Measurements from ENCODE around the gene ORM1.

The ORM1 gene

DNA sequence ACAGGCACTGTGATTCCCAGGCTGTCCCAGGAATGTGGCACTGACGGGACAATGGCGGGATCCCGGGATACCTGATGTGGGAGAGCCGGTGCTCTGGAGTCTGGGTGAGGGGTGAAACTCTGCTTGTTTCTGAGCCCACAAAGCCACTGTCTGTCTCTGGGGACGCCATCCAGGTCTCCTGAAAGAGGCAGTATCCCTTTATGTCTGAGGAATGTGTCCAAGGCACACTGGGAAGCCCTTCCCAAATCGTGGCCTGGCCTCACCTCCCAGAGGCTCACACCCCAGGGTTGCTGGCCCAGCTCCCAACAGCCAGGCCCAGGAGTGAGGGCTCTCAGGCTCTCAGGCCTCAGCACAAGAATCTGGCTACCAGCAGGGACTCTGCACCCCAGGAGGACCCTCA is 33.9 kb downstream of the ORM1 start:
- no peak for TF ChIP-seq GATA2 (IDR thresholded peaks at IDR 0.05; ENCODE audit: low read depth, low read length)
- no peak for TF ChIP-seq GATA3 (IDR thresholded peaks at IDR 0.05; ENCODE audit: low read depth, low read length)

DNA sequence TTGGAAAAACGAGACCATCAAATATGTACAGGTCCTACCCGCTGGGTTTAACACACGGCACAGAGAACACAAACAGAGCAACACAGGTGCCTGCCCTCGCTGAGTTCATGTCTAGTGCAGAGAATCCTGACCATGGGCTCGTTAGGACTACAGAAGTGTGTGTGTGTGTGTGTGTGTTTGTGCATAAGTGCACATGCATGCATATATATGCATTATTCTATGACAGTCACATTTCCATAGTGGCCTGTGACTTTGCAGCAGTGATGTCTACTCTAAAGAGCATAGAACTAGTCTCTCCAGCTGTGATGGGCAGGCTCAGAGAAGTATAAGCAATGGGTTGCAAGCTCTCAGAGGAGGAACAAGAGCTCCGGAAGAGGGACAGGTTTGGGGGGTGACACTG is 34.5 kb downstream of the ORM1 start:
- TF ChIP-seq GATA2 (IDR thresholded peaks at IDR 0.05; ENCODE audit: low read depth, low read length) = no peak
- TF ChIP-seq GATA3 (IDR thresholded peaks at IDR 0.05; ENCODE audit: low read depth, low read length) = no peak

DNA sequence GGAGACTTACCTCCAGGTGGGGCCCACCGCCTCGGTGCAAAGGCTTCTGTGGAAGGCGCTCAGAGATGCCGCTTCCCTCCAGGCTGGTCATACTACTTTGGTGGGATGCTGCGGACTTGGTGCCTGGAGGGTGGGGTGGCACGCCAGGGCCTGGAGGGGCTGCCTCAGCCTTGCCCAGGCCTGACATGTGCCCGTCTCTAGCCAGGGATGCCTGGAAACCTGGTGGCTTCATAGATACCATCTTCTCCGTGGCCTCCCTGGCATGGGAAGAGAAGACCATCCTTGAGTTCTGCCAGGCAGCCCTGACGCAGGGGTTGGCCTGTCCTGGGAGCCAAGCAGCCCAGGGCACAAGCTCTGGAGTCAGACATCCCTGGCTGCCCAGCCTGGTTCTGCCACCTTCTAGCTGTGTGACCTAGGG is 35.0 kb downstream of the ORM1 start:
- TF ChIP-seq GATA2 (IDR thresholded peaks at IDR 0.05; ENCODE audit: low read depth, low read length) (no peak), GATA3 (IDR thresholded peaks at IDR 0.05; ENCODE audit: low read depth, low read length) (no peak)

DNA sequence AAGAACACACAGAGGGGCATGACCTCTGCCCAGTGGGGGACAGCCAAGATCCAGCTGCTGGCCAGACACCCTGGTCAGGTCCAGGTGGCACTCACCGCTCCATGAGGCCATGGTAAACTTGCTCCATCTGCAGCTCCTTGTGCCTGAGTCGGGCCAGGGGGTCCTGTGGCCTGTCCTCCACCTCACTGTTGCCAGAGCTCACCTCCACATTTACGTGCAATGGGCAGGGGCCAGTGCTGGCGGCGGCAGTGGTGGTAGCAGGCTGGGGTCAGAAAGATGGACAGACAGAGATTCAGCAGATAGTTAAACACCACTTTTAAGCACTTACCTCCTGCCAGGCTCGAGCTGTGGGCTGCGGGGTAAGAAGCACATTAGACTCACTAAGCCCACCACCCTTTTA is 36.9 kb downstream of the ORM1 start:
- no peak for TF ChIP-seq GATA2 (IDR thresholded peaks at IDR 0.05; ENCODE audit: low read depth, low read length)
- no peak for TF ChIP-seq GATA3 (IDR thresholded peaks at IDR 0.05; ENCODE audit: low read depth, low read length)

DNA sequence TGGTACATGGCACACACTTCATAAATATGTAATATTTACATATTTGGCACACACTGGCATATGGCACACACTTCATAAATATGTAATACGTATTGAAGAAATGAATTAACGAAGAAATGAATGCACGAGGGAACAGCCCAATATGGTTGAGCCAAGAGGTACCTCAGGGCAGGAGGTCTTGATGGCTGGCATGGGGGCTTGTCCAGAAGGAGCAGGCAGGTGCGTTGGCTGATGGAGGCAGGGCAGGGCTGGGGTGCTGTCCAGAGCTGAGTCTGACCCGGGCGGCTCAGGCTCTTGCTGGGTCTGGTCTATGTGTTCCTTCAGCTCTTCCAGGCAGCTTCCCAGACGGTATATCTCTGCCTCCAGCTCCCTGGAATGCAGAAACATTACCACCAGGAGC is 38.6 kb downstream of the ORM1 start:
- TF ChIP-seq GATA2 (IDR thresholded peaks at IDR 0.05; ENCODE audit: low read depth, low read length) (no peak), GATA3 (IDR thresholded peaks at IDR 0.05; ENCODE audit: low read depth, low read length) (no peak)

DNA sequence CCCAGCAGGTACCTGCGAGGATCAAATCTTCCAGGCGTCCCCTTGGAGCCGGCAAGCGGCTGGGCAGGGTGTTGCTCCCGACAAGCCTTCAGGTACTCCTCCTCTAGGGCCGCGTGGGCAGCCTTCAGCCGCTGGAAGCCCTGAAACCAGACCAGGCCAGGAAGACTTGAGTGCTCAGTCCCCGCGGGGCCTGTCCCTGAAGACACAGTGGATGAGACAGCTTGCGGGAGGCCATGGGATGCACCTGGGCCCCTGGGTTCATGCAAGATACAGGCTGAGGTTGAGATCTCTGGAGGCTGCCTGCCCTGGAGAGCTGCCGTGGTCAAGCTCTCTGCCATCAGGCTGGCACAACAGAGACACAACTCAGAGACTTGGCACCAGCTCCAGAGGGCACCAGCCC is 39.5 kb downstream of the ORM1 start:
- no peak for TF ChIP-seq GATA3 (IDR thresholded peaks at IDR 0.05; ENCODE audit: low read depth, low read length)
- no peak for TF ChIP-seq GATA2 (IDR thresholded peaks at IDR 0.05; ENCODE audit: low read depth, low read length)

DNA sequence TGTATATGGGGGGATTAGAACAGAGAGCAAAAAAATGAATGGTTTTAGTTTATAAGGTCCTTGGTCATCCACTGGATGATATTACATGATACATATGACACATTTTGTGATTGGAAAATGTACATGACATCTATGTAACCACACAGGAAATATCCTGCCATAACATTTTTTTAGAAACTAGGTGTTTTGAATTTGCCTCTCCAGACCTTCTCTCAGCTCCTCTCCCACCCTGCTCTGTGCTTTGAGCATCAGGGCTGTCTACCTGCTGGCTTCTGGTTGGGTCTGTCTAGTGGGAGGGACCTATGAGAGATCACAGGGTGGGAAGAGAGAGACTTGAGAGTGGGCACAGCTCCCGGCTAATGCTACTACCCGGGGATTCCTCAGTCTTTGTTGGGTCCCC is 40.5 kb downstream of the ORM1 start:
- TF ChIP-seq GATA2 (IDR thresholded peaks at IDR 0.05; ENCODE audit: low read depth, low read length) = no peak
- no peak for TF ChIP-seq GATA3 (IDR thresholded peaks at IDR 0.05; ENCODE audit: low read depth, low read length)

DNA sequence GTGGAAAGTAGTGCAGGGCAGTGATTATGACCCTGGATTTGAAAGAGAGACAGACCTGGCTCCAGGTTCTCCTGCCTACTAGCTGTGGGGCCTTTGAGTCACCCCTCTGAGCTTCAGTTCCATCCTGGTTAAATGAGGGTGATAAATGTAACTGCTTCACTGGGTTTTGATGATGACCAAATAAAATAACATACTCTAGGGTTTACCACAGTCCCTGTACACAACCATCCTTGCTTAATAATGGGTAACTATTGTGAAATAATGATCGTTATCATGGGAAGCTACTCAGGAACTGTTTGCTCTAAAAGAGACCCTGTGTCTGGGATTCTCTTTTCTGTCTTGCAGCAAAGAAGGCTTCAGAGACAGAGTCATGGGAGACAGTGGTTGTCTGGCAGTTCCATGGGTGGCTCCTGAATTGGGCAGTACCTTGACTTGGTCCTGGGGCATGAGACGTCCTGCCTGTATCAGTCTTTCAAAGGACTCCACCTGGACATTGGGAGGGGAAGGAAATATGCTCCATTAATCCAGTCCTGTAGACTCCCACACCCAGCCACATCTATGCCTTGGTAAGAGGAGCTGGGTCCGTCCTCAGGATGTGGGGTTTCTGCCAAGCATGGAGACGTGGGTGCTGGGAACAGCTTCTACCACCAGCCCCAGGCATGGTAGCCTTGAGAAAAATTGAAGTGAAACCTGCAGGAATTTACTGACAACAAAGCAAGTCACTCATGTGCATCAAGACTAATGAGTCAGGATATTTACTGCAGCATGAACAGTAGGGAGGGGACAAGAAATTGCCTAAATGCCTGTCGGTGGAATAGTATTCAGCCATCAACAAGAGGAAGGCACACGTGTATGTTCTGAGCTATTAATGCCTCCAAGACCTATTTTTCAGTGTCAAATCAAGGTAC is 41.5 kb downstream of the ORM1 start:
- TF ChIP-seq GATA2 (IDR thresholded peaks at IDR 0.05; ENCODE audit: low read depth, low read length) = no peak
- TF ChIP-seq GATA3 (IDR thresholded peaks at IDR 0.05; ENCODE audit: low read depth, low read length) = no peak

DNA sequence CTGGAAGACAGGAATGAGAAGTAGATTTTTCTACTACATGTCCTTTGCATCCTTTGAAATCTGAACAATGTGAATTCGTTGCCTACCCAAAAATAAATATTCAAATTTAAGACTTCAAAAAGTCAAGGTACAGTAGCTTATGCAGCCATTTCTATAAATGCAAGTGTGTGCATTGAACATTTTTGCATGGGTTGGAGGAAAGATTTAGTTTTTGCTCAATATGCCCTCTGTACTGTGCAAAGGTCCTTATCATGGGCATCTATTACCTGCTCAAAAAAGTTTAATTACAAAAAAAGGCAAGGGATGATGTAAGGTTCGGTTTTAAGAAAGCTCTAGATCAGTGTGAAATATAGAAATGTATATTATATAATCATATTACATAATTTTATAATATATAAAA is 42.3 kb downstream of the ORM1 start:
- TF ChIP-seq GATA2 (IDR thresholded peaks at IDR 0.05; ENCODE audit: low read depth, low read length) = no peak
- TF ChIP-seq GATA3 (IDR thresholded peaks at IDR 0.05; ENCODE audit: low read depth, low read length) = no peak

DNA sequence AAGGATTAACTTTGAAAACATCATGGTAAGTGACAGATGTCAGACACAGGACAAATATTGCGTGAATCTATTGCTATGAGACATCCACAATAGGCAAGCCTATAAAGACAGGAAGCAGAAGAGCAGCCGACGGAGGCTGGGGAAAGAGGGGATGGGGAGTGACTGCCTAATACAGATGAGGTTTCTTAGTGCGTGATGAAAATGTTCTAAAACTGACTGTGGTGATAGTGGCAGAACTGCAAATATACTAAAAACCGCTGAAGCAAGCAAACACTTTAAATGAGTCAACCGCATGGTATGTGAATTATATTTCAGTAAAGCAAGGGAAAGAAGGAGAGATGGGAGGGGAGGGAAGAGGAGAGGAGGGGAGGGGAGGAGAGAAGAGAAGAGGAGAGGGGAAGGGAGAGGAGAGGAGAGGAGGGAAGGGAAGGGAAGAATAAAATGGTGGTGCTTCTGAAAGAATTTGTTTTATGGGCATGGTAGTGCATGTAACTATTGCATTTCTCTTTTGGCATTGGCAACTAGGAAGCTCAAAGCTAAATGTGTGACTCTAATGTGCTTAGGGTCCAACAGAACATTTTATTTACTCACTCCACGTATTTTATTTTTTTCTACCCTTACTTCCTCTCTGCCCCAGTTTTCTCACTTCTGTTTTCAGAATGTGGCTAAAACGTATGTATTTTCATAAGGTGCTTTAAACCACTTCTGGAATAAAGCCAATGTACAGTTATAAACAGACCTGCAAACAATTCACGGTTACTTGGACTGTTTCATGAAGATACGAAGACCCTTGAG is 43.6 kb downstream of the ORM1 start:
- TF ChIP-seq GATA3 (IDR thresholded peaks at IDR 0.05; ENCODE audit: low read depth, low read length) (no peak), GATA2 (IDR thresholded peaks at IDR 0.05; ENCODE audit: low read depth, low read length) (no peak)

DNA sequence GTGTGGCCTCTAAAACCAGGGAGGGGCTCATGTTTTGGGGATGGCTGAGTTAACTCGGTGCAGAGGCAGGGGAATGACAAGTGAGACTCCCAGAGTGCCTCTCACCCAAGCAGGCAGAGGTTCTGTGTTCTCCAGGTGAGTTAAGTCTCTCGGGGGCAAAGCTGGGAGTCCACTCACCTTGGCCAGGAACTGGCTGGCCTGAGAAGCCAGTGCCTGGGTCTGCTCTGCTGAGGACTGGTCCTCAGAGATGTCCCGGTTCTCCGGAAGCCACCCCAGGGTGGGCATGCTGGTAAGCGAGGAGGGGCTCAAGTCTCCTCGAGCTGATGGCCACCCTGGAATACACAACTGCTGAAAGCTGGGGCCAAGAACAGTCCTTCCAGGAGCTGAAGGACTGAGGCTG is 44.5 kb downstream of the ORM1 start:
- TF ChIP-seq GATA2 (IDR thresholded peaks at IDR 0.05; ENCODE audit: low read depth, low read length) = no peak
- TF ChIP-seq GATA3 (IDR thresholded peaks at IDR 0.05; ENCODE audit: low read depth, low read length) = no peak

DNA sequence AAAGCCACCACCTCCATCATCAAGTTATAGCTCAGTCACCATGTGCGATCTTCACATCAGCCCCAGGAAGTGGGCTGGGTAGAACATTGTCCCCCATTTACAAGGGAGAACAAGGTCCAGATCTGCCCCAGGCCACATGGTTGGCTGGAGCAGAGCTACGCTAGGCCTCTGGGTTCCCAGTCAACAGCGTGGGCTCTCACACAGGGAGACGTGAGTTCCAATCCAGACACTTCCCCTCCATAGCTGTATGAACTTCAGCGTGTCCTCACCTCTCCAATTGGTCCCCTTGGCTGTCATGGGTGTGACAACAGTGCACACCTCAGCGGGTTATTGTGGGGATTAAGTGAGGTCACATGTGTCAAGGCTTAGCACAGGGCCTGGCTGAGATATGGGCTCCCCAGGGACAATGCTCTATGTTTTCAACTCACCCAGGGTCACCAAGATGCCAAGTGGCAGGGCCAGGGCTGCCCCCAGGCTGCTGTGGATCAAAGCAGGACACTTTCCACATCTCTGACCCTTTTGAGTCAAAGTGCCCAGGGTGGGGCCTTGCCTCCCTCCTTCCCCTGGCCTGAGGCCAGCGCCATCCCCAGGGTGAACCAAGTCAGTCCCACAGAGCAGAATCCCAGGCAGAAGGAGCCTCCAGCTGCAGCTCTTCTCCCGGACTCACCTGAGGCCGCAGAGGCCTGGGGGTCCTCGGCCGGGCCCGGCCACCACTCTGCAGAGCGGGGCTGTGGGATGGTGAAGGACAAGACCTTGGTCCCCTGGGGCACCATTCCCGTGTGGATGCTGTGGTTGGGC is 45.1 kb downstream of the ORM1 start:
- TF ChIP-seq GATA2 (IDR thresholded peaks at IDR 0.05; ENCODE audit: low read depth, low read length) = no peak
- TF ChIP-seq GATA3 (IDR thresholded peaks at IDR 0.05; ENCODE audit: low read depth, low read length) = no peak

DNA sequence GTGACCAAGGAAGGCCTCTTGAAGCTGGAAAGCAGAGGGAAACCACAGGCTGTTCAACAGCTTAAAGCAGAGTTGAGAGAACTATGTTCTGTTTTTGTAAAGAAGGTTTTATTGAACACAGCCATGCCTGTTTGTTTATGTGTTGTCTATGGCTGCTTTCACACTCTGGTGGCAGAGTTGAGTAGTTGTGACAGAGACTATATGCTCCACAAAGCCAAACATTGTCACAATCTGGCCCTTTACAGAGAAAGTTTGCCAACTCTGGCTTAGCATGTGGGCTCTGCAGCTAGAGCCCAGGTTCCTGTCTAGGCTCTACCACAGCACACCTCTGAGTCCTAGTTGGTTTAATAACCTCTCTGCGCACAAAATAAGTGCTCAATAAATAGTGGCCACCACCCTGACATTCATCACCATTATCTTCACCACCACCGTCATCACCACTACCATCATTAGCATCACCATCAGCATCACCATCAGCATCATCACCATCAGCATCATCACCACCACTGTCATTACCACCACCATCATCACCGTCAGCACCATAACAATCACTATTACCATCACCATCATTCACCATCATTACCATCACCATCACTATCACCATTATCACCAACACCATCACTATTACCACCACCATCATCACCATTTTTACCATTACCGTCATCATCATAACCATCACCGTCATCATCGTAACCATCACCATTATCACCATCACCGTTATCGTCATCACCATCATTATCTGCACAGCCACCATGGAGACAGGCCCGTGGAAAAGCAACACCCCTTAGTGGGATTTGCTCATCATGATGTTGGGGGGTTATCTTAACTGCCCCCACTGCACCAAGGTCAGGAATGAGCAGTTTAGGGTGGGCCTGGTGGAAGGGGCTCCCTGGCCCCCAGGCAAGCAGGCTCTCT is 46.6 kb downstream of the ORM1 start:
- no peak for TF ChIP-seq GATA2 (IDR thresholded peaks at IDR 0.05; ENCODE audit: low read depth, low read length)
- TF ChIP-seq GATA3 (IDR thresholded peaks at IDR 0.05; ENCODE audit: low read depth, low read length) = no peak

Data from SH-SY5Y (cell line).